ENCODE results near the gene COPS9. TPM values are rescaled to one million over a fixed set of nuclear protein-coding genes. Genes with fewer than 3 reads are reported as not detected.

The COPS9 gene
- total RNA-seq, 1 donor from 2014 or later: 143 TPM

- no peaks in the 10 kb centered on the region for H3K36me3 Mint-ChIP-seq (ENCODE audit: low read depth)
- TF ChIP-seq CTCF (conservative IDR thresholded peaks at IDR 0.05): no peak
- H3K4me1 Mint-ChIP-seq: no peaks in the 10 kb centered on the region
- H3K27me3 Mint-ChIP-seq (ENCODE audit: low read depth): no peaks in the 10 kb centered on the region
- H3K27ac Mint-ChIP-seq (ENCODE audit: unreplicated experiment): no peak overlapping the region
- no peak for DNase-seq (ENCODE audit: low read depth, low spot score)
- no peaks in the 10 kb centered on the region for H3K9me3 Mint-ChIP-seq
- no peak overlapping the region for H3K4me3 Mint-ChIP-seq
Measured at GRCh38 chr2:240165034-240165433, 28.9 kb upstream of the COPS9 start.

GRCh38 chr2:240164586-240164985 lies 28.5 kb upstream of the COPS9 start:
- Mint-ChIP-seq H3K4me3 (no peak overlapping the region), H3K9me3 (no peaks in the 10 kb centered on the region), H3K36me3 (ENCODE audit: low read depth) (no peaks in the 10 kb centered on the region), H3K4me1 (no peaks in the 10 kb centered on the region), H3K27me3 (ENCODE audit: low read depth) (no peaks in the 10 kb centered on the region), H3K27ac (ENCODE audit: unreplicated experiment) (no peak overlapping the region)
- TF ChIP-seq CTCF (conservative IDR thresholded peaks at IDR 0.05): no peak
- DNase-seq (ENCODE audit: low read depth, low spot score): no peak

DNA sequence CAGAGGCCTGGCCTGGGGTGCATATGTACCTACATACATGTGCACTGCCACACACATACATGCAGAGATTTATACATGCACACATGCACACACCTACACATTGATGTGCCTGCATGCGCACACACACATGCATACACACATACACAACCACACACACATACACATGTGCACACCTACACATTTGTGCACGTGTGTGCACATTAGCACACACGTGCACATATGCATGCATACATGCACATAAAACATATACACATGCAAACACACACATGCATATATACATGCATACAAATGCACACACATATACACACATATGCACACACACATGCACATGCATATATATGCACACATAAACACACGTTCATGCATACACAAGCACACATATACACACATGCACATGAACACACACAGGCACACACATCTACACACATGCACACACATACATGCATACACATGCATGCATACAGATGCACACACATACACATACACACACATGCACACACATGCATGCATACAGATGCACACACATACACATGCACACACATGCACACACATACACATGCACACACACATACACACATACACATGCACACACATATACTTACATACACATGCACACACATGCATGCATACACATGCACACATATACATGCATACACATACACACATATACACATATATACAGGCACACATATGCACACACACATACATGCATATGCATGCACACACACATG lies 27.9 kb upstream of the COPS9 start:
- no peak for TF ChIP-seq CTCF (conservative IDR thresholded peaks at IDR 0.05)
- Mint-ChIP-seq H3K27ac (ENCODE audit: unreplicated experiment) (no peak overlapping the region), H3K27me3 (ENCODE audit: low read depth) (no peaks in the 10 kb centered on the region), H3K36me3 (ENCODE audit: low read depth) (no peaks in the 10 kb centered on the region), H3K4me1 (no peaks in the 10 kb centered on the region), H3K9me3 (no peaks in the 10 kb centered on the region), H3K4me3 (no peak overlapping the region)
- no peak for DNase-seq (ENCODE audit: low read depth, low spot score)

GRCh38 chr2:240162939-240163714 lies 27.0 kb upstream of the COPS9 start:
- H3K36me3 Mint-ChIP-seq (ENCODE audit: low read depth): no peaks in the 10 kb centered on the region
- no peak overlapping the region for H3K4me3 Mint-ChIP-seq
- no peaks in the 10 kb centered on the region for H3K4me1 Mint-ChIP-seq
- no peaks in the 10 kb centered on the region for H3K27me3 Mint-ChIP-seq (ENCODE audit: low read depth)
- no peak for DNase-seq (ENCODE audit: low read depth, low spot score)
- peak overlapping the region; percentile 57 for H3K27ac Mint-ChIP-seq (ENCODE audit: unreplicated experiment)
- TF ChIP-seq CTCF (conservative IDR thresholded peaks at IDR 0.05): no peak
- H3K9me3 Mint-ChIP-seq: no peaks in the 10 kb centered on the region

DNA sequence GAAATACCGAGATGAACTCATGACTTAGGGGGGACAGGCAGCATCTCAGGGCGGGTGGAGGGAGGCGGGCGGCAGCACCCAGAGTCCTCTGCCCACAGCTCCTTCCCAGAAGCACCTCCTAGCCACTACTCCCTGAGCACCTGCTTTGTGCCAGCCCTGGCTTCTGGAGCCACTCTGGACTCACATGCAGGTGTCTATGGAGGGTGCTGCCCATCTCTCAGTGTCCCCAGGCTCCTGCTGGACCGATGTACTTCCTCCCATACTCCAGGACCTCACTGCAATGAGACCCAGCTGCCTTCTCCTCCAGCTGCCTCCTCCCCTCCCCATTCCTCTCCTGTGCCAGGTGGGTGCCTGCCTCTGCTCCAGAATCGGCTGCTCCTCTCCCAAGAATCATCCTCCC lies 26.4 kb upstream of the COPS9 start:
- Mint-ChIP-seq H3K4me3 (no peak overlapping the region), H3K27ac (ENCODE audit: unreplicated experiment) (peak overlapping the region; percentile 57), H3K9me3 (no peaks in the 10 kb centered on the region), H3K36me3 (ENCODE audit: low read depth) (no peaks in the 10 kb centered on the region), H3K27me3 (ENCODE audit: low read depth) (no peaks in the 10 kb centered on the region), H3K4me1 (no peaks in the 10 kb centered on the region)
- no peak for TF ChIP-seq CTCF (conservative IDR thresholded peaks at IDR 0.05)
- no peak for DNase-seq (ENCODE audit: low read depth, low spot score)

All from neural crest cell (in vitro differentiated cells).